ENCODE results near the gene CCDC9B. TPM values are rescaled to one million over a fixed set of nuclear protein-coding genes. Genes with fewer than 3 reads are reported as not detected.

The CCDC9B gene
- total RNA-seq, 1 donor from 2014 or later: 9.8 TPM

DNA sequence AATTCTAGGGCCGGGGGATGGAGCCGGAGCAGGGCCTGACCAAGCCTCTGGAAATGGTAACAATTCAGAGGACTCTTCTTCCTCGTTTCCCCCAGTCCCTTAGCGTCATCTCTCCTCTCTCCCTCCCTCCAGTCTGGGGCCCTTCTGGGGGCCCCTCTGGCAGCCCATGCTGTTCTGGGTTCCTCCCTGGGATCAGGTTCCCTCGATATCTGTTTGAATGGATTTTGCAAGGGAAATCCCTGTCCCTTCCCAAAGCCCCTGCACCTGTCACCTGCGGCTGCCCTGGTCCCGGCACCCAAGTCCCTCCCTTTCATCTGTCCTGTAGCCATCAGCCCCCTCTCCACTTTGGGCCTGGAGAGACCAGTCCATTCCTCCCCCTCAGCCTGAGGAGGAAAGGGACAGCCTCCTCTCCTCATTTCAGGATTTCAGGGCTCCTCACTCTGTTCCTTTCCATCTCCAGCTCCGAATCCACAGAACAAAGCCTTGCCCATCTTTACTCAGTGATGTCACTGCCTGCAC, 31.3 kb downstream of the CCDC9B start:
- peaks cover 9% of the 10 kb centered on the region for H3K27me3 ChIP-seq (ENCODE audit: insufficient read depth, low read length)
- no peak for FAIRE-seq

DNA sequence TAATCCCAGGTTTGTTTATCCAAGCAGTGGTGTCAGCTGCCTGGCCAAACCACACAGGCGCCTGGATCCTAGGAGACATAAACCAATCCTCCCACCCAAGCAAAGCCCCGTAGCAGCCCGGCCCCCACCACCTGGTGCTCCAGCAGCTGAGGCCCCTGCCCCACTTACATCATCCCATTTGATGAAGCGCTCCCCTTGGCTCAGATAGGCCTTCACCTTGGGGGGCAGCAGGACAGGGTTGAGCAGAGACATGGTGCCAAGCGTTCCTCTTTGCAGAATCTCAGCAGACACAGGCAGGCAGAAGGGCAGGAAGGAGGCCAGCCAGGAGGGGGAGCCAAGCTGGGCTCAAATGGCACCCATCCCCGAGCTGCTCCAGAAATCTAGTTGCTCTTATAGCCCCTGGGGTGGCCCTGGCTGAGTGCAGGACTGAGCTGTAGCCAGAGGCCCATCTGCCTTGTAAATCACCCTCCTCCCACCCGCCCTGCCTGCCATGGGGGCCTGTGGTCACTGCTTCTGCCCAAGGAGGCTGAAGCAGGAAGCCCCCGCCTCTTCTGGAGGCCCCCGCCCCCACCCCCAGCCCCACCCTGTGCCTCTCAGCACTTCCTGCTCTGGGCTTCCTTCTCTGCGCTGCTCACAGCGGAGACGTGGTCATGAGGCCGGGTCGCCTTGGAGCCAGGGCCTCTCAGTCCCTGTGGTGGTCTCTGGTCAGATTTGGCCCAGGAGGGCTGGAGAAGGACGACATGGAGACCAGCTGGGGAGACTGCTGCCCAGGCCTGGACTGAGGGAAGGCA, 33.1 kb downstream of the CCDC9B start, which contains the start of gene PLCB2:
Gene PLCB2, minus strand, starts transcription at position 515 of the 791 bp plus-strand sequence. Its CDS starts 263 bp downstream, at position 252.
- DNase-seq (ENCODE audit: low read depth): no peak
- Histone ChIP-seq H3K9ac (ENCODE audit: low read length) (no peak within 1 kb of the TSS), H3K9me3 (ENCODE audit: insufficient read depth, low read depth, low read length) (no peaks in the 10 kb centered on the region), H3K4me2 (ENCODE audit: low read length) (no peak within 1 kb of the TSS), H3K4me3 (ENCODE audit: insufficient read depth, low read depth, low read length) (no peak within 1 kb of the TSS), H2AFZ (ENCODE audit: low read depth, low read length) (no peak within 1 kb of the TSS), H3K4me1 (ENCODE audit: insufficient read depth, low read length) (no peaks in the 10 kb centered on the region), H3K79me2 (ENCODE audit: insufficient read depth, low read length) (no peaks in the 10 kb centered on the region), H3K27ac (ENCODE audit: low read depth, low read length) (no peak within 1 kb of the TSS), H4K20me1 (ENCODE audit: insufficient read depth, low read length) (no peaks in the 10 kb centered on the region), H3K36me3 (ENCODE audit: insufficient read depth, low read length) (no peaks in the 10 kb centered on the region), H3K27me3 (ENCODE audit: insufficient read depth, low read length) (peaks cover 19% of the 10 kb centered on the region)
- Mint-ChIP-seq H3K4me3 (ENCODE audit: unreplicated experiment) (no peak within 1 kb of the TSS), H3K4me1 (ENCODE audit: low read depth, unreplicated experiment) (peaks cover 4% of the 10 kb centered on the region), H3K36me3 (ENCODE audit: low read depth, unreplicated experiment) (peaks cover 2% of the 10 kb centered on the region), H3K27me3 (ENCODE audit: low read depth, unreplicated experiment) (peaks cover 58% of the 10 kb centered on the region), H3K9me3 (ENCODE audit: unreplicated experiment) (peaks cover 2% of the 10 kb centered on the region), H3K27ac (ENCODE audit: unreplicated experiment) (no peak within 1 kb of the TSS)
- TF ChIP-seq, protein P1, sequence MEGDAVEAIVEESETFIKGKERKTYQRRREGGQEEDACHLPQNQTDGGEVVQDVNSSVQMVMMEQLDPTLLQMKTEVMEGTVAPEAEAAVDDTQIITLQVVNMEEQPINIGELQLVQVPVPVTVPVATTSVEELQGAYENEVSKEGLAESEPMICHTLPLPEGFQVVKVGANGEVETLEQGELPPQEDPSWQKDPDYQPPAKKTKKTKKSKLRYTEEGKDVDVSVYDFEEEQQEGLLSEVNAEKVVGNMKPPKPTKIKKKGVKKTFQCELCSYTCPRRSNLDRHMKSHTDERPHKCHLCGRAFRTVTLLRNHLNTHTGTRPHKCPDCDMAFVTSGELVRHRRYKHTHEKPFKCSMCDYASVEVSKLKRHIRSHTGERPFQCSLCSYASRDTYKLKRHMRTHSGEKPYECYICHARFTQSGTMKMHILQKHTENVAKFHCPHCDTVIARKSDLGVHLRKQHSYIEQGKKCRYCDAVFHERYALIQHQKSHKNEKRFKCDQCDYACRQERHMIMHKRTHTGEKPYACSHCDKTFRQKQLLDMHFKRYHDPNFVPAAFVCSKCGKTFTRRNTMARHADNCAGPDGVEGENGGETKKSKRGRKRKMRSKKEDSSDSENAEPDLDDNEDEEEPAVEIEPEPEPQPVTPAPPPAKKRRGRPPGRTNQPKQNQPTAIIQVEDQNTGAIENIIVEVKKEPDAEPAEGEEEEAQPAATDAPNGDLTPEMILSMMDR (IDR thresholded peaks at IDR 0.05; ENCODE audit: insufficient read depth, low read depth, low read length): peak; percentile 10
- no peak for TF ChIP-seq EZH2 (IDR thresholded peaks at IDR 0.05; ENCODE audit: insufficient read depth, low read length)
- no peak for FAIRE-seq

More for the DNA sequence above, 31.3 kb downstream of the CCDC9B start:
- no peaks in the 10 kb centered on the region for H3K4me1 ChIP-seq (ENCODE audit: insufficient read depth, low read length)
- no peak overlapping the region for H2AFZ ChIP-seq (ENCODE audit: low read depth, low read length)
- H3K9ac ChIP-seq (ENCODE audit: low read length): no peak overlapping the region
- peaks cover 4% of the 10 kb centered on the region for H3K4me1 Mint-ChIP-seq (ENCODE audit: low read depth, unreplicated experiment)
- peaks cover 62% of the 10 kb centered on the region for H3K27me3 Mint-ChIP-seq (ENCODE audit: low read depth, unreplicated experiment)
- no peak overlapping the region for H3K27ac ChIP-seq (ENCODE audit: low read depth, low read length)
- no peaks in the 10 kb centered on the region for H3K9me3 ChIP-seq (ENCODE audit: insufficient read depth, low read depth, low read length)
- no peak overlapping the region for H3K4me3 ChIP-seq (ENCODE audit: insufficient read depth, low read depth, low read length)
- peaks cover under 1% of the 10 kb centered on the region for H3K36me3 Mint-ChIP-seq (ENCODE audit: low read depth, unreplicated experiment)
- TF ChIP-seq, protein P1 (IDR thresholded peaks at IDR 0.05; ENCODE audit: insufficient read depth, low read depth, low read length): no peak
- no peak for TF ChIP-seq EZH2 (IDR thresholded peaks at IDR 0.05; ENCODE audit: insufficient read depth, low read length)
- no peaks in the 10 kb centered on the region for H3K36me3 ChIP-seq (ENCODE audit: insufficient read depth, low read length)
- H4K20me1 ChIP-seq (ENCODE audit: insufficient read depth, low read length): no peaks in the 10 kb centered on the region
- no peak overlapping the region for H3K27ac Mint-ChIP-seq (ENCODE audit: unreplicated experiment)
- H3K9me3 Mint-ChIP-seq (ENCODE audit: unreplicated experiment): peaks cover 2% of the 10 kb centered on the region
- H3K79me2 ChIP-seq (ENCODE audit: insufficient read depth, low read length): no peaks in the 10 kb centered on the region
- H3K4me2 ChIP-seq (ENCODE audit: low read length): no peak overlapping the region
- no peak overlapping the region for H3K4me3 Mint-ChIP-seq (ENCODE audit: unreplicated experiment)
- DNase-seq (ENCODE audit: low read depth): no peak

DNA sequence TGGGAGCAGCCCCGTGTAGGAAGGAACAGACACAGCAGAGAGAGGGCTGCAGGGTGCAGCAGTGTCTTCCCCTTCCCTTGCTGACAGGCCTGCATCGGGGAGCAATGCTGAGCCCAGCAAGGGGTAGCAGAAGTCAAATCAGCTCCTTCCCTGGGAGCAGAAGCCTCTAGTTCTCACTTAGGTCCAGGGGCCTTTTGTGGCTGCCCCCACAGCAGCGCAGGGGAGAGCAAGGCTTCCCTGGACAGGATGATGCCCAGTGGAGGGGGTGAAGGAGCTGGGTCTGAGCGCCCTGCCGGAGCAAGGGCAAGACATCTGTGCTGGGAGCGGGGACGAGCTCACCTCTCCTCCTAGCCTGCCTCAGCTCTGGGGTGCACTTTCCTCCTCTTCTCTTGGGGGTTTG, 33.8 kb downstream of the CCDC9B start:
- no peaks in the 10 kb centered on the region for H3K79me2 ChIP-seq (ENCODE audit: insufficient read depth, low read length)
- H3K27ac ChIP-seq (ENCODE audit: low read depth, low read length): no peak overlapping the region
- DNase-seq (ENCODE audit: low read depth) (no peak), FAIRE-seq (no peak)
- H4K20me1 ChIP-seq (ENCODE audit: insufficient read depth, low read length): no peaks in the 10 kb centered on the region
- no peak overlapping the region for H2AFZ ChIP-seq (ENCODE audit: low read depth, low read length)
- Mint-ChIP-seq H3K27ac (ENCODE audit: unreplicated experiment) (no peak overlapping the region), H3K27me3 (ENCODE audit: low read depth, unreplicated experiment) (peaks cover 53% of the 10 kb centered on the region), H3K4me3 (ENCODE audit: unreplicated experiment) (no peak overlapping the region), H3K4me1 (ENCODE audit: low read depth, unreplicated experiment) (peaks cover 4% of the 10 kb centered on the region), H3K9me3 (ENCODE audit: unreplicated experiment) (peaks cover 2% of the 10 kb centered on the region), H3K36me3 (ENCODE audit: low read depth, unreplicated experiment) (peaks cover 2% of the 10 kb centered on the region)
- no peak overlapping the region for H3K4me2 ChIP-seq (ENCODE audit: low read length)
- no peak overlapping the region for H3K9ac ChIP-seq (ENCODE audit: low read length)
- H3K4me1 ChIP-seq (ENCODE audit: insufficient read depth, low read length): no peaks in the 10 kb centered on the region
- peaks cover 14% of the 10 kb centered on the region for H3K27me3 ChIP-seq (ENCODE audit: insufficient read depth, low read length)
- H3K9me3 ChIP-seq (ENCODE audit: insufficient read depth, low read depth, low read length): no peaks in the 10 kb centered on the region
- no peak overlapping the region for H3K4me3 ChIP-seq (ENCODE audit: insufficient read depth, low read depth, low read length)
- H3K36me3 ChIP-seq (ENCODE audit: insufficient read depth, low read length): no peaks in the 10 kb centered on the region
- TF ChIP-seq EZH2 (IDR thresholded peaks at IDR 0.05; ENCODE audit: insufficient read depth, low read length): no peak
- TF ChIP-seq, protein P1 (IDR thresholded peaks at IDR 0.05; ENCODE audit: insufficient read depth, low read depth, low read length): no peak

All from astrocyte (in vitro differentiated cells and primary cell).